ENCODE results near the gene AGBL4. TPM values are rescaled to one million over a fixed set of nuclear protein-coding genes. Genes with fewer than 3 reads are reported as not detected.
A peak's percentile ranks its signal among the peaks of the same experiment; 100 is the strongest.

The AGBL4 gene
- total RNA-seq, 1 experiment from 2014 or later: 0.35 TPM

DNA sequence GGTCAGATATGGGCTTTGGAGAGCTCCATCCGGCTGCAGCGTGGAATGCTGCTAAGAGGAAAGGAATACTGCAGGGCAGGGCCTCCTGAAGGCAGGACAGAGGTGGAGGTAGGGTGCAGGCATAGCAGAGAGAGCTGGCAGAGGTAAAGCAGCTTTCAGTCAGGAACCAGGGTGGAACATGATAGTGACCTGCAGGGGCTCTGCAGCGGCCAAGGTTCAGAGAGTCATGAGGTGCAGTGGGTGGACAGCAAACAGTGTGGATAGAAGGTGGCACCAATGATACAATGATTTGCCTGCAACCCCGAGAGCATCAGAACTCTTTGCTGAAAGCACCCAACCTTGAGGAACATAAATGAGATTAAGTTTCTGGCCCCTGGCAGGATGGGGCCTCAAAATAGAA is 1366.3 kb downstream of the AGBL4 start:
- no peak for DNase-seq (ENCODE audit: low spot score)

- DNase-seq (ENCODE audit: low spot score): no peak
Observed at GRCh38 chr1:48654606-48655210, 1369.0 kb downstream of the AGBL4 start.

- no peak for DNase-seq (ENCODE audit: low spot score)
Observed at GRCh38 chr1:48652334-48652733, 1371.4 kb downstream of the AGBL4 start.

DNA sequence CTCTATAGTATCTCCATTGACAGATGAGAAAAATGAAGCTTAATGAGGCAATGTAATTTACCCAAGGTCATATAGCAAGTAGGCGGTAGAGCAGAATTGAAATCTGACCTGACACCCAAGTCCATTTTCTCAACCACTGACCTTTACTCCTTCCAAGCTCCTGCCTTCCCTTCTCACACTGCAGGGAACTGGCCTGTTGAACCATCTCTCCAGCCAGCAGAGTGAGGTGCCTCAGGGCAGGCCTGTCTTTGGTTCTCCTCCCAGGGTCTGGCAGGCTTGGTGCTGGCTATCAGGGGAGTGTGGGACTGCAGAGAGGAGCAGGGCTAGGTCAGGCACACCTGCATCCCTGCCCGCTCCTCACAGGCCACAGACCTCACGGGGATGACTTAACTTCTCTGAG is 1373.9 kb downstream of the AGBL4 start:
- no peak for DNase-seq (ENCODE audit: low spot score)

GRCh38 chr1:48645883-48646282 is 1377.9 kb downstream of the AGBL4 start:
- DNase-seq (ENCODE audit: low spot score): no peak

GRCh38 chr1:48644905-48645605 is 1378.7 kb downstream of the AGBL4 start:
- no peak for DNase-seq (ENCODE audit: low spot score)

GRCh38 chr1:48644190-48644900 is 1379.4 kb downstream of the AGBL4 start:
- DNase-seq (ENCODE audit: low spot score): no peak

DNA sequence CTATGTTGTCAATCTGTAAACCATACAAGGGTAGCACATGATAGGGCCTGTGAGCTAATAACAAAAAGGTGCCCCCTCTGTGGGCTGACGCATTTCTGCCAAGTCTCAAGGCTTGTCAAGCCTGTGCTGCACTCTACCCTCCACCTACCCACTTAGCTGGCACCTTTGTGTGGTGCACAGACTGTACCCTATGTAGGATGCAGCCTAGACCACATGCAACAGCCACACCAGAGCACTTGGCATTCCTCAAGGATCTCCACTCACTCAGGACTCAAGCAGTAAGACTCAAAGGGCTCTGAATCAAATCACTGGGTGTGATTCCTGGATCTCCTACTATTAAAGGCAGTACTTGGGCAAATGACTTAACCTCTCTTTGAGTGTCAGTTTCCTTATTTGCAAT is 1380.6 kb downstream of the AGBL4 start:
- no peak for DNase-seq (ENCODE audit: low spot score)

GRCh38 chr1:48640836-48641492 is 1382.8 kb downstream of the AGBL4 start:
- no peak for DNase-seq (ENCODE audit: low spot score)

DNA sequence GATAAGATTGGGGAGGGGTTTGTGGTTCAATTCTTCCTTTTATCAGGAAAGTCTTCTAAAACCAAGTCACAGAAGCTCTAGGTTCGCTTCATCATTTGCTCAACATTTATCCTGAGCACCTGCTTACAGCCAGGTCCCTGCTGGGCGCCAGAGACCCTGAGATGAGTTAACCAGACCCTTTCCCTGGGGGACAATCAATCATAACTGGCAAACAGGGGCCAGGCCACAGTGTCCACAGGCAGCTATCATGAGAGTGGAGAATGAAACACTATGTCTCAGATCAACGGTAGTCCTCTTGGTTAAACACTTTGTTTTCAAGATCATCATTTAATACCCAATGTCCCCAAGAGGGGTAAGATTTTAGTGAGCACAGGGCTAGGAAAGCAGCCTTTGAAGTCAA is 1393.9 kb downstream of the AGBL4 start:
- no peak for DNase-seq (ENCODE audit: low spot score)

DNA sequence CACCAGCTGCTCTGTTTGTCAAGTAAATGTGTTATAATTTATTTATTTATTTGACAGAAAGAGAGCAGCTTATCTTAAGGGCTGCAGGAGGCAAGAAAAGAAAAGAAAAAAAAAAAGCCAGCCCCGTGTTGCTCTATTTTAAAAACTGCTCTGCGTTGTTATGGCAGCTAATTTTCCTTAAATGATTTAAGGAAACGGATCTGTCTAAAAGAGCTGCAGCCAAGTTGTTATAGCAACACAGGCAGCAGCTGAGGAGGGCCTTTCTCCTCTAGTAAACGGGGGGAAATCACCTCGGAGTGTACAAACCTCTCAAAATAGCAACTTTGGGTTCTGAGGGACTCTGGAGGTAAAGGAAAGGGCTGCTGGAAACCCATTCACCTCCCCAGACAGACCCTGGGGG is 1396.3 kb downstream of the AGBL4 start:
- no peak for DNase-seq (ENCODE audit: low spot score)

GRCh38 chr1:48619539-48619938 is 1404.2 kb downstream of the AGBL4 start:
- peak; percentile 13 for DNase-seq (ENCODE audit: low spot score)

DNA sequence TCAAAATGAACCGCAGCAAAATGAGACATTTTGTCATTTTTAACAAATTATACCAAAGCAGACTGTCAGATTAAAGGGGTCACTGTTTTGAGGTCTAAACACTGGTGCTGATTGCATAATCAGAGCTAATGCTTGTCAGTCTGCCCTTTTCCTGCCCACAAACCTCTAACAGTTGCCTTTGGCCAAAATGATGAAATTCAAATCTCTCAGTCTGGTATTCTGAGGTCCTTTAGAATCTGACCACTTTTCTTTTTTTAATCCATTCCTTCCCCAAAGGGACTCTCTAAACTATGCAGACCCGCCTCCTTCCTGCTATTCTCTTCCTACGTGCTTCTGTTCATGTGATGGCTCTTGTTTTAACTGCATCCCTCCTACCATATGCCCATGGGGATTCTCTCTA is 1406.5 kb downstream of the AGBL4 start:
- DNase-seq (ENCODE audit: low spot score): peak; percentile 19

GRCh38 chr1:48616710-48617109 is 1407.0 kb downstream of the AGBL4 start:
- DNase-seq (ENCODE audit: low spot score): no peak

DNA sequence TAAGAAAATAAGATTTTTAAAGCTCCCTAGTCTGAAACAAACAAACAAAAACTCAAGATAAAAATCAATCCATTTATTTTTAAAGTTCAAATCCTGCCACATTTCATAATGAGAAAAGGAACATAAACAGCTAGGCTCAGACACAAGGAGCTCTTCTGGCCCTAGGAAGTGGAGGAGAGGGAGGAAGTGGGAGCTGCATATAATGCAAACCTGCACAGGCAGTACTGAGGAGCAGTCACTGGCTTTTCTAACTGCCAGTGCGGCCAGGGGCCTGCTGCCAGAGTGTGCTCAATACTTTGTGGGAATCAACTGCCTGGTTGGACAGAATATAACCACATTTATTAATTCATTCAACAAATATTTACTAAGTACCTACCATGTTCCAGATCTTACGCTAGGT is 1411.9 kb downstream of the AGBL4 start:
- no peak for DNase-seq (ENCODE audit: low spot score)

GRCh38 chr1:48610628-48611542 is 1412.9 kb downstream of the AGBL4 start:
- DNase-seq (ENCODE audit: low spot score): no peak

GRCh38 chr1:48608882-48609281 is 1414.9 kb downstream of the AGBL4 start:
- no peak for DNase-seq (ENCODE audit: low spot score)

GRCh38 chr1:48603222-48603621 is 1420.5 kb downstream of the AGBL4 start:
- no peak for DNase-seq (ENCODE audit: low spot score)

GRCh38 chr1:48602349-48602748 is 1421.4 kb downstream of the AGBL4 start:
- DNase-seq (ENCODE audit: low spot score): no peak

DNA sequence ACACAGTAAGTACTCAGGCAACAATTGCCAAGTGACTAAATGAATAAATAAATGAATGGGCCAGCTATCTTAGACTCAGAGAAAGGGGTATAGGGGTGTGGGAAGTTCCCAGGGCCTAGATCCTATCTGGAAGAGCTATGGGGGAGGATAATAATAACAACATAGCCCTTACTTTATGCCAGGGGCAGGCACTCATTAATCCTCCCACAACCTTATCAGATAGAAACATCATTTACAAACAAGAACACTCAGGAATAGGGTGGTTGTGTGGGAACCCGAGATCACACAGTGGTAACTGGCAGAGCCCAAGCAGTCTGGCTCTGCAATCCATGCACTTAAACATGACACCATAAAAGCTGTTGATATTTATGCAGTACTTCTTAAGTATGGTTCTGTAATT is 1423.6 kb downstream of the AGBL4 start:
- no peak for DNase-seq (ENCODE audit: low spot score)

DNA sequence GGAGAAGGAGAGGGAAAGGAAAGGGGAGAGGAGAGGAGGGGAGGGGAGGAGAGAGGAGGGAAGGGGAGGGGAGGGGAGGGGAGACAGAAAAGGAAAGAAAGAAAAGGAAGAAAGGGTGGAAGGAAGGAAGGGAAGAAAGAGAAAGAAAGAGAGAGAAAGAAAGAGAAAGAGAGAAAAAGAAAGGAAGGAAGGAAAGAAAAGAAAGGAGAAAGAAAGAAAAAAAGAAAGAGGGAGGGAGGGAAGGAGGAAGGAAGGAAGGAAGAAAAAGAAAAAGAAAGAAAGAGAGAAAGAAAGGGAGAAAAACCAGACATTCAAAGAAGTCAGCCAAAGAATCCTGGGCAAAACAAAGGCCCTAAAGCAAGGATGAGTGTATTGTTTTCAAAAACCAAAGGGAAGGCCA is 1426.1 kb downstream of the AGBL4 start:
- DNase-seq (ENCODE audit: low spot score): no peak

DNA sequence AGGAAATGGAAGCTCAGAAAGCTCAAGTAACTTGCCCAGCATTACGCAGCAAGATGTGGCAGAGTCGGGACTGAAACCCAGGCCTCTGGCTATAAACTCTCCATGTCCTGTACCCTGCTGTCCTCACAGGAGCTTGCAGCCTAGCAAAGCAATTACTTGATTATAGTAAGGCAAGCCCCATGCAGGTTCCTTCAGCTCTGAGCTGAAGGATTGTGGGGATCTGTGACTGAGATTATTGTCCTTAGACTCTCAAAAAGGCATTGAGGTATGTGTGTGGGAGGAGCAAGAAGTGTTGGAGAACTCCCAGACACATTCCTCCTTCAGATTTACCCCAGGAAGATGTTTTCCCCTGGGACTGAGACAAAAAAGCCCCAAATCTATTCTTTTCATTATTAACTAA is 1427.7 kb downstream of the AGBL4 start:
- no peak for DNase-seq (ENCODE audit: low spot score)

All from H4 (cell line).